BE2C (cell line): ENCODE data around the gene RBM12.

ENCODE experiments used
- DNase-seq: peaks from one replicate; pipeline ENCODE4 v3.0.0-alpha.2; 2020
- H3K27me3 ChIP-seq: fragments of 250-450 bp; sonication (Bioruptor Pico); 2 replicates; pipeline ENCODE4 v1.5.1; 2020; ENCODE audit warnings: mild to moderate bottlenecking
- H3K36me3 ChIP-seq: fragments of 250-450 bp; sonication (Bioruptor Pico); 2 replicates; pipeline ENCODE4 v1.5.1; 2020; ENCODE audit warnings: mild to moderate bottlenecking
- H3K4me1 ChIP-seq: fragments of 250-450 bp; sonication (Bioruptor Pico); 2 replicates; pipeline ENCODE4 v1.5.1; 2020
- H3K4me3 ChIP-seq: 2 replicates; pipeline ENCODE4 v1.5.1; 2011; ENCODE audit warnings: low read depth, low read length
- H3K9me3 ChIP-seq: fragments of 250-450 bp; sonication (Bioruptor Pico); 2 replicates; pipeline ENCODE4 v1.5.1; 2020
- CTCF ChIP-seq: IDR thresholded peaks from 2 replicates; pipeline ENCODE4 v1.5.1; 2012; ENCODE audit warnings: mild to moderate bottlenecking, low read depth, low read length

Gene RBM12

GRCh38 chr20:35641743-35642142, 23.0 kb downstream of the RBM12 start:
- DNase-seq, result no peak
- Histone ChIP-seq H3K27me3 (no peaks in the 10 kb centered on the region), H3K4me3 (no peak overlapping the region), H3K36me3 (peaks cover 6% of the 10 kb centered on the region), H3K9me3 (no peaks in the 10 kb centered on the region), H3K4me1 (no peaks in the 10 kb centered on the region)
- no peak for TF ChIP-seq CTCF

- TF ChIP-seq CTCF, result no peak
These were observed 24.0 kb downstream of the RBM12 start for GRCh38 chr20:35640724-35641123.

GRCh38 chr20:35638751-35639150, 25.9 kb downstream of the RBM12 start:
- DNase-seq, result no peak
- no peaks in the 10 kb centered on the region for H3K27me3 ChIP-seq
- H3K36me3 ChIP-seq, result no peaks in the 10 kb centered on the region
- H3K4me3 ChIP-seq, result no peak overlapping the region
- no peaks in the 10 kb centered on the region for H3K4me1 ChIP-seq
- no peaks in the 10 kb centered on the region for H3K9me3 ChIP-seq
- TF ChIP-seq CTCF, result no peak

More at GRCh38 chr20:35640724-35641123, 24.0 kb downstream of the RBM12 start:
- DNase-seq, result no peak
- H3K27me3 ChIP-seq, result no peaks in the 10 kb centered on the region
- no peak overlapping the region for H3K4me3 ChIP-seq
- peaks cover 5% of the 10 kb centered on the region for H3K36me3 ChIP-seq
- H3K4me1 ChIP-seq, result no peaks in the 10 kb centered on the region
- no peaks in the 10 kb centered on the region for H3K9me3 ChIP-seq

GRCh38 chr20:35637276-35637675, 27.4 kb downstream of the RBM12 start:
- Histone ChIP-seq H3K36me3 (peaks cover 5% of the 10 kb centered on the region), H3K9me3 (no peaks in the 10 kb centered on the region), H3K4me3 (no peak overlapping the region), H3K27me3 (no peaks in the 10 kb centered on the region), H3K4me1 (no peaks in the 10 kb centered on the region)
- TF ChIP-seq CTCF, result no peak
- DNase-seq, result no peak

GRCh38 chr20:35636095-35636494, 28.6 kb downstream of the RBM12 start:
- no peak for TF ChIP-seq CTCF
- Histone ChIP-seq H3K9me3 (no peaks in the 10 kb centered on the region), H3K36me3 (peaks cover 17% of the 10 kb centered on the region), H3K27me3 (no peaks in the 10 kb centered on the region), H3K4me3 (no peak overlapping the region), H3K4me1 (no peaks in the 10 kb centered on the region)
- no peak for DNase-seq

GRCh38 chr20:35635652-35636051, 29.0 kb downstream of the RBM12 start:
- H3K4me1 ChIP-seq, result no peaks in the 10 kb centered on the region
- H3K27me3 ChIP-seq, result no peaks in the 10 kb centered on the region
- peaks cover 21% of the 10 kb centered on the region for H3K36me3 ChIP-seq
- no peak for TF ChIP-seq CTCF
- no peak overlapping the region for H3K4me3 ChIP-seq
- no peaks in the 10 kb centered on the region for H3K9me3 ChIP-seq
- DNase-seq, result no peak
